ENCODE results near the gene STMN3. TPM values are rescaled to one million over a fixed set of nuclear protein-coding genes. Genes with fewer than 3 reads are reported as not detected.

Gene STMN3
- total RNA-seq (2014; rRNA removed; shearing (Covaris generic)) (26.8 and 37.6 TPM in 2 replicates), polyA plus RNA-seq (2016; fragmentation: Nextera tagmentation; extraction: Ambion mirVana) (18.5 and 18.6 TPM in 2 replicates)

DNA sequence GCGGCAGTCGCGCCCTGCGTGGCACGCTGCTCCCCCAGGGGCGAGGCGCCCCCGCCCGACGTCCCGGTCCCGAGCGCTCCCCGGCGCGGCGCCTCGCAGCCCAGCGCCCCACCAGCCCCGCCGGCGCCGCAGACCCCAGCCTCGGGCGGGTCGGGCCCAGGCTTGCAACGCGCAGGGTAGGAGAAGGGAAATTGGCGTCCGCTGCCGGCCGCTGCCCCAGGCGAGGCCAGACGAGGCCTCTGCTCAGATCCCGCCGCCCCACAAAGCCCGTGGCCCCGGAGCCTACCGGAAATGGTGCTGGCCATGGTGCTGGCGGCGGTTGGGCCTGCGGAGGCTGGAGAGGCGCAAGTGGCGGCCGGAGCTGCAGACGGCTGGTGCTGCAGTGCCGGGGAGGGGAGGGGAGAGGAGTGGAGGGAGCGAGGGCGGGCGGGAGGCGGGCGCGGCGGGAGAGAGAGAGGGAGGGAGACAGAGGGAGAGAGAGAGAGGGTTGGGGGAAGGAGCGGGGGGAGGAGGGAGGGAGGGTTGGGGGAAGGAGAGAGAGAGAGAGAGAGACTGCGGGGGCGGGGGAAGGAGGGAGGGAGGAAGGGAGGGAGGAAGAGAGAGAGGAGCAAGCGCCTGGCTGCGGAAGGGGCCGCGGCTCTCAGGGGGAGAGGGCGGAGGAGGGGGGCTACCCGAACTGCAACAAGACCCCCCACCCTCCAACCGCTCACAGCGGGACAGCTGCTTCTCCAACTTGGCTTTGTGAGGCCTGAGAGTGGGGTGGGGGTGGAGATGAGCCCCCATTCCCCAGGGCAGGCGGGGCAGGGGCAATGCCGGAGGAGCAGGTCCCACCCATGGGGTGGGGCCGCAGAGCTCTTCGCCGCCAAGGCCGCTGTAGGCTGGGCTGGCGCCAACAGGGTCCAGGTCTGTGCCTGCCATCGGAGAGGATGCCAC lies at the start of gene STMN3:
Gene STMN3, minus strand, starts transcription at position 384 of the 933 bp plus-strand sequence. Its CDS starts 79 bp downstream, at position 305.
- Histone ChIP-seq H2AFZ (peak within 1 kb of the TSS; percentile 39; the same call in 1 of the 2 replicates), H3K27ac (no peak within 1 kb of the TSS)
- WGBS, 2 experiments (ENCODE audit: low coverage in 1 of 2, low lambda C conversion rate in 2 of 2, missing lambda C conversion rate in 2 of 2): 2 to 4% methylated on average over 31 to 73 of the region's 73 CpGs

DNA sequence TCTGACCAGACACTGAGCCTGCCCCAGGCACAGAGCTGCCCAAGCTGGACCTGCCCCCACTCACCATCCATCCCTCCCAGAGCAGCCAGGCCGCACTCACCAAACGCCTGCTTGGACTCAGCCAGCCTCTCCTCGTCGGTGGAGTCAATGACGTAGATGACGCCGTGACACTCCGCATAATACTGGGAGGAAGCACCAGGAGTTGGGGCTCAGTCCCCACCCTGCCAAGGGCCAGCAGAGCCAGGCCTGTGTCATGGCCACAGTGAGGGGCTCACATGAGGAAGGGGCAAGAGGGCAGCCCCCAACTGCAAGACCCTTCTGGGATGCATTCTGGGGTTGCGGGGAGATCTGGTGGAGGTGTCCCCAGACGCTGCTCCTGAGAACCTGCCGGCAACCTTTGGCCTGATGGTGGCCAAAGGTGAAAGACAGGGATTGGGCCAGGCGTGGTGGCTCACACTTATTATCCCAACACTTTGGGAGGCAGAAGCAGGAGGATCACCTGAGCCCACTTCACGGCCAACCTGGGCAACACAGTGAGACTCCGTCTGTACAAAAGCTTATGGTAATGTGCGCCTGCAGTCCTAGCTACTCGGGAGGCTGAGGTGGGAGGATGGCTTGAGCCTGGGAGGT lies 48.9 kb upstream of the STMN3 start:
- Histone ChIP-seq H3K9ac (no peak overlapping the region), H3K4me3 (no peak overlapping the region), H3K9me3 (ENCODE audit: low read depth) (no peaks in the 10 kb centered on the region), H4K20me1 (ENCODE audit: insufficient read depth) (no peaks in the 10 kb centered on the region), H2AFZ (no peak overlapping the region), H3K27ac (no peak overlapping the region), H3K27me3 (replicated peaks; ENCODE audit: insufficient read depth) (no peaks in the 10 kb centered on the region), H3K79me2 (ENCODE audit: insufficient read depth) (peaks cover 40% of the 10 kb centered on the region), H3K4me2 (ENCODE audit: unreplicated experiment) (no peak overlapping the region), H3K4me1 (ENCODE audit: insufficient read depth) (peaks cover 35% of the 10 kb centered on the region), H3F3A (ENCODE audit: insufficient read depth) (no peaks in the 10 kb centered on the region; the same call in 1 of the 2 replicates), H3K9me2 (ENCODE audit: insufficient read depth) (no peaks in the 10 kb centered on the region), H3K36me3 (ENCODE audit: low read depth) (0 out of 2 replicates have a peak, but pooled peaks cover 3% of the 10 kb centered on the region)
- 79 to 86% methylated on average over 14 to 16 of the region's 16 CpGs for WGBS, 2 experiments (ENCODE audit: low coverage in 1 of 2, low lambda C conversion rate in 2 of 2, missing lambda C conversion rate in 2 of 2)
- TF ChIP-seq EZH2 (IDR thresholded peaks at IDR 0.05; ENCODE audit: insufficient read depth, poor library complexity, severe bottlenecking) (no peak), EZH2phosphoT487 (IDR thresholded peaks at IDR 0.05; ENCODE audit: insufficient read depth, low read depth) (no peak)
- DNase-seq: no peak
- in situ Hi-C loops (cut with MboI): no loop called here

More for the DNA sequence above, at the start of gene STMN3:
- Histone ChIP-seq H3K9me3 (ENCODE audit: low read depth) (no peaks in the 10 kb centered on the region), H3K27me3 (replicated peaks; ENCODE audit: insufficient read depth) (no peaks in the 10 kb centered on the region), H3K36me3 (ENCODE audit: low read depth) (no peaks in the 10 kb centered on the region), H4K20me1 (ENCODE audit: insufficient read depth) (no peaks in the 10 kb centered on the region), H3K9me2 (ENCODE audit: insufficient read depth) (no peaks in the 10 kb centered on the region), H3F3A (ENCODE audit: insufficient read depth) (no peaks in the 10 kb centered on the region), H3K4me3 (peak within 1 kb of the TSS; percentile 71), H3K4me2 (ENCODE audit: unreplicated experiment) (peak within 1 kb of the TSS; percentile 71), H3K4me1 (ENCODE audit: insufficient read depth) (0 out of 2 replicates have a peak, but pooled peaks cover 8% of the 10 kb centered on the region), H3K79me2 (ENCODE audit: insufficient read depth) (no peaks in the 10 kb centered on the region), H3K9ac (peak within 1 kb of the TSS; percentile 35)
- peak; percentile 92 for DNase-seq
- in situ Hi-C loops (cut with MboI): no loop called here
- TF ChIP-seq EZH2 (IDR thresholded peaks at IDR 0.05; ENCODE audit: insufficient read depth, poor library complexity, severe bottlenecking) (no peak), EZH2phosphoT487 (IDR thresholded peaks at IDR 0.05; ENCODE audit: insufficient read depth, low read depth) (no peak)

DNA sequence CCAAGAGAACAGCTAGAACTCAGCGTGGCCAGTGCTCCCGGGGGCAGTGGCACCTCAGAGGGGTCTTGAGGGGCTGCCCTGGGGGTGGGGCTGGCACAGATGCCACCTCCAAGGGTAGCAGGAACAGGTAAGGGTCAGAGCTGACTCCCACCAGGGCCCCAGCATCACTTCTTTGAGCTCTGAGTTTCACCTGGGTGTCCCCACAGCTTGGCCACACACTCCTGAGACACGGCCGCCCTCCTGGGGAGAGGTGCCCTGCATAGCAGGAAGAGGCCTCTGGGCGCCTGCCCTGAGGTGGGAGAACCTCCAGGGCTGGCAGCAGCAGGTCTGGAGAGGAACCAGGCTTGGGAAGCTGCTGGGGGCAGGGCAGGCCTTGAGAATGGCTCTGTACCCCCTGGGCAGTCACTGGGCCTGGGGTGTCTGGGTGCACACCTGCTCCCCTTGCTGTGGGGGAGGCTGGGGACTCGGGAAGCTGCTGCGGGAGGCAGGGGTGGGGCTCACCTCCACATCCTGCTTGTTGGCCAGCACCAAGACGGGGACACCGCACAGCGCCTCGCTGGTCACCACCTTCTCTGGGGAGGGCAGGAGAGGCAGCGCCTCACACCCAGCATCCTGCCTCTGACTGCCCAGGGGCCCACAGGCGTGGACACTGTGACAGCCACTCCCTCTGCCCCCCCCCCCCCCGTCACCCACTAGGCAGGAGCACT lies 48.3 kb upstream of the STMN3 start:
- H3K9me2 ChIP-seq (ENCODE audit: insufficient read depth): no peaks in the 10 kb centered on the region
- peaks cover 32% of the 10 kb centered on the region for H3K4me1 ChIP-seq (ENCODE audit: insufficient read depth)
- H3K9me3 ChIP-seq (ENCODE audit: low read depth): no peaks in the 10 kb centered on the region
- H3K79me2 ChIP-seq (ENCODE audit: insufficient read depth): peaks cover 33% of the 10 kb centered on the region
- no peaks in the 10 kb centered on the region; the same call in 1 of the 2 replicates for H3F3A ChIP-seq (ENCODE audit: insufficient read depth)
- TF ChIP-seq EZH2phosphoT487 (IDR thresholded peaks at IDR 0.05; ENCODE audit: insufficient read depth, low read depth) (no peak), EZH2 (IDR thresholded peaks at IDR 0.05; ENCODE audit: insufficient read depth, poor library complexity, severe bottlenecking) (no peak)
- no peak overlapping the region for H2AFZ ChIP-seq
- H3K27ac ChIP-seq: no peak overlapping the region
- no peak overlapping the region for H3K4me2 ChIP-seq (ENCODE audit: unreplicated experiment)
- 85 to 94% methylated on average over 5 to 14 of the region's 14 CpGs for WGBS, 2 experiments (ENCODE audit: low coverage in 1 of 2, low lambda C conversion rate in 2 of 2, missing lambda C conversion rate in 2 of 2)
- in situ Hi-C loops (cut with MboI): no loop called here
- no peaks in the 10 kb centered on the region for H4K20me1 ChIP-seq (ENCODE audit: insufficient read depth)
- no peak overlapping the region for H3K4me3 ChIP-seq
- DNase-seq: no peak
- no peak overlapping the region for H3K9ac ChIP-seq
- H3K36me3 ChIP-seq (ENCODE audit: low read depth): 0 out of 2 replicates have a peak, but pooled peaks cover 3% of the 10 kb centered on the region
- no peaks in the 10 kb centered on the region for H3K27me3 ChIP-seq (replicated peaks; ENCODE audit: insufficient read depth)

DNA sequence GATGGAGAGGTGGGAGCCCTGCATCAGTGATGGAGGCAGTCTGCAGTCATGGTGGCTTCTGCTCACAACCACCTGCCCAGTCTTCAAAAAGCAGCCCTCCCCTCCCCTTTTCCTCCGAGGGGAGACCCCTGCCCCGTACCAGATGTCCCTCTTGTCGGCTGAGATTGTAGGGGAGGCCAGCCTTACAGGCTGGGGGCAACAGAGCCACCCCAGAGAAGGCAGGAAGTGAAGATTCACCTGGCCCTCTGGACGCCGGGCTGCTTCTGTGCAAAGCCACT lies 47.8 kb upstream of the STMN3 start:
- Histone ChIP-seq H3K27me3 (replicated peaks; ENCODE audit: insufficient read depth) (no peaks in the 10 kb centered on the region), H3K9me3 (ENCODE audit: low read depth) (no peaks in the 10 kb centered on the region), H3K79me2 (ENCODE audit: insufficient read depth) (peaks cover 28% of the 10 kb centered on the region), H3K4me2 (ENCODE audit: unreplicated experiment) (no peak overlapping the region), H3K27ac (no peak overlapping the region), H2AFZ (no peak overlapping the region), H3K36me3 (ENCODE audit: low read depth) (0 out of 2 replicates have a peak, but pooled peaks cover 3% of the 10 kb centered on the region), H3K4me1 (ENCODE audit: insufficient read depth) (peaks cover 27% of the 10 kb centered on the region), H3K9ac (no peak overlapping the region), H3F3A (ENCODE audit: insufficient read depth) (no peaks in the 10 kb centered on the region; the same call in 1 of the 2 replicates), H4K20me1 (ENCODE audit: insufficient read depth) (no peaks in the 10 kb centered on the region), H3K4me3 (no peak overlapping the region), H3K9me2 (ENCODE audit: insufficient read depth) (no peaks in the 10 kb centered on the region)
- TF ChIP-seq EZH2phosphoT487 (IDR thresholded peaks at IDR 0.05; ENCODE audit: insufficient read depth, low read depth): no peak
- in situ Hi-C loops (cut with MboI): no loop called here
- WGBS, 2 experiments (ENCODE audit: low coverage in 1 of 2, low lambda C conversion rate in 2 of 2, missing lambda C conversion rate in 2 of 2): 57 to 79% methylated on average over 4 to 5 of the region's 5 CpGs
- DNase-seq: no peak

All from GM23248 (cell line).